SH-SY5Y (cell line): ENCODE data around the gene MMP2.

Source experiments
- GATA2 ChIP-seq: IDR thresholded peaks from 2 replicates; pipeline ENCODE4 v1.6.1; 2011; ENCODE audit warnings: mild to moderate bottlenecking, low read depth, low read length
- GATA3 ChIP-seq: IDR thresholded peaks from 2 replicates; pipeline ENCODE4 v1.6.1; 2011; ENCODE audit warnings: low read depth, mild to moderate bottlenecking, low read length, moderate library complexity

- TF ChIP-seq GATA2 = no peak
- no peak for TF ChIP-seq GATA3
Measured at GRCh38 chr16:55499951-55500529, 21.0 kb downstream of the MMP2 start.
